Stomach (tissue), 4 donors: ENCODE results near the gene CCR1.

Experiments
- EP300 ChIP-seq: sonication (generic); formaldehyde crosslinking; IDR thresholded peaks from one replicate; pipeline ENCODE4 v1.6.1; 2017; ENCODE audit warnings: antibody characterized with exemption
- POLR2A ChIP-seq, 4 donors: fragments of 450-650 bp; IDR thresholded peaks; one replicate each; pipeline ENCODE4 v1.6.1; 2016; ENCODE audit warnings: antibody characterized with exemption in 4 of 4, control low read depth in 2 of 4, mild to moderate bottlenecking in 1 of 4, moderate library complexity in 1 of 4
- TF ChIP-seq, protein P1 (sequence below), 7 experiments: fragments of 450-650 bp in 4 of 7; fragments of 200-600 bp in 3 of 7; sonication (generic) in 3 of 7; IDR thresholded peaks; one replicate each; pipeline ENCODE4 v1.5.1; 2016 to 2019; ENCODE audit warnings: antibody characterized with exemption in 7 of 7, control low read depth in 2 of 7, mild to moderate bottlenecking in 1 of 7

DNA sequence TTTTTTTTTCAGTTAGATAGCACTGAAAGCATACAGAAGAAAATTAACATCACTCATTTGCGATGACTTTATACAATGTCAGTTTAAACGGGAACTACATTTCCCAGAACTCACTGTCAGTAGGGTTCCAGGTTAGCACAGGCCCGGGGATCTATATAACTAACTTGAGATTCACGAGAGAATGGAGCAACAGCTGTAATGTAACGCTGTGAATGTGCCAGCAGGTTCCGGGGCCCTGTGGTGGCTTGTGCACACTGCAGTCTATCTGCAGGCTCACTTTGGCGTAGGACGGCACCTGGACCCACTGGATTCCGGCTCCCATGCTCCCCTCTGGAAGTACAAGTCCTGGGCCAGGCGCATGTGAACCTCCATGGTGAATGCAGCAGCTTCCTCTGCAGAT is 19.4 kb downstream of the CCR1 start:
- TF ChIP-seq, protein P1, sequence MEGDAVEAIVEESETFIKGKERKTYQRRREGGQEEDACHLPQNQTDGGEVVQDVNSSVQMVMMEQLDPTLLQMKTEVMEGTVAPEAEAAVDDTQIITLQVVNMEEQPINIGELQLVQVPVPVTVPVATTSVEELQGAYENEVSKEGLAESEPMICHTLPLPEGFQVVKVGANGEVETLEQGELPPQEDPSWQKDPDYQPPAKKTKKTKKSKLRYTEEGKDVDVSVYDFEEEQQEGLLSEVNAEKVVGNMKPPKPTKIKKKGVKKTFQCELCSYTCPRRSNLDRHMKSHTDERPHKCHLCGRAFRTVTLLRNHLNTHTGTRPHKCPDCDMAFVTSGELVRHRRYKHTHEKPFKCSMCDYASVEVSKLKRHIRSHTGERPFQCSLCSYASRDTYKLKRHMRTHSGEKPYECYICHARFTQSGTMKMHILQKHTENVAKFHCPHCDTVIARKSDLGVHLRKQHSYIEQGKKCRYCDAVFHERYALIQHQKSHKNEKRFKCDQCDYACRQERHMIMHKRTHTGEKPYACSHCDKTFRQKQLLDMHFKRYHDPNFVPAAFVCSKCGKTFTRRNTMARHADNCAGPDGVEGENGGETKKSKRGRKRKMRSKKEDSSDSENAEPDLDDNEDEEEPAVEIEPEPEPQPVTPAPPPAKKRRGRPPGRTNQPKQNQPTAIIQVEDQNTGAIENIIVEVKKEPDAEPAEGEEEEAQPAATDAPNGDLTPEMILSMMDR (IDR thresholded peaks at IDR 0.05): no peak
- TF ChIP-seq POLR2A (IDR thresholded peaks at IDR 0.05): no peak
- no peak for TF ChIP-seq EP300
